HEK293 (cell line): ENCODE measurements around the gene PRR14L.

Experiments
- BCL11A ChIP-seq: fragments of 450-650 bp; formaldehyde crosslinking; IDR thresholded peaks from 2 replicates; pipeline ENCODE4 v1.5.1; 2016; ENCODE audit warnings: low read depth, missing biosample characterization, missing genetic modification characterization
- FEZF1 ChIP-seq: fragments of 450-650 bp; formaldehyde crosslinking; IDR thresholded peaks from 2 replicates; pipeline ENCODE4 v1.5.1; 2016; ENCODE audit warnings: missing biosample characterization, missing genetic modification characterization
- GLI4 ChIP-seq: fragments of 450-650 bp; formaldehyde crosslinking; IDR thresholded peaks from 2 replicates; pipeline ENCODE4 v1.5.1; 2016; ENCODE audit warnings: missing biosample characterization, missing genetic modification characterization
- GLIS1 ChIP-seq: fragments of 450-650 bp; formaldehyde crosslinking; IDR thresholded peaks from 2 replicates; pipeline ENCODE4 v1.5.1; 2016; ENCODE audit warnings: missing biosample characterization, missing genetic modification characterization
- HIC1 ChIP-seq: fragments of 450-650 bp; formaldehyde crosslinking; IDR thresholded peaks from 2 replicates; pipeline ENCODE4 v1.5.1; 2016; ENCODE audit warnings: missing biosample characterization, missing genetic modification characterization
- HOXD13 ChIP-seq: sonication (generic); formaldehyde crosslinking; IDR thresholded peaks from 2 replicates; pipeline ENCODE4 v1.8.0; 2022; ENCODE audit warnings: missing genetic modification reagents, borderline replicate concordance
- IKZF3 ChIP-seq: fragments of 450-650 bp; IDR thresholded peaks from 2 replicates; pipeline ENCODE4 v1.5.0; 2018; ENCODE audit warnings: missing biosample characterization, mild to moderate bottlenecking, missing genetic modification characterization, moderate library complexity
- OSR2 ChIP-seq: fragments of 450-650 bp; formaldehyde crosslinking; IDR thresholded peaks from 2 replicates; pipeline ENCODE4 v1.5.1; 2016; ENCODE audit warnings: missing biosample characterization, missing genetic modification characterization
- PRDM1 ChIP-seq: fragments of 450-650 bp; formaldehyde crosslinking; IDR thresholded peaks from 2 replicates; pipeline ENCODE4; 2016; ENCODE audit warnings: missing biosample characterization, missing genetic modification characterization
- SETDB1 ChIP-seq: IDR thresholded peaks from one replicate; pipeline ENCODE4 v1.6.1; 2017; ENCODE audit warnings: mild to moderate bottlenecking, low read length, moderate library complexity, mixed read lengths; ENCODE audit not compliant: insufficient read length
- ZBTB21 ChIP-seq: fragments of 450-650 bp; formaldehyde crosslinking; IDR thresholded peaks from 2 replicates; pipeline ENCODE4 v1.5.1; 2017; ENCODE audit warnings: missing biosample characterization, missing genetic modification characterization
- ZNF132 ChIP-seq: fragments of 450-650 bp; formaldehyde crosslinking; IDR thresholded peaks from 2 replicates; pipeline ENCODE4 v1.5.1; 2017; ENCODE audit warnings: missing biosample characterization, missing genetic modification characterization, borderline replicate concordance
- ZNF223 ChIP-seq: fragments of 450-650 bp; formaldehyde crosslinking; IDR thresholded peaks from 2 replicates; pipeline ENCODE4 v1.5.1; 2016; ENCODE audit warnings: missing biosample characterization, missing genetic modification characterization
- ZNF324 ChIP-seq: fragments of 450-650 bp; formaldehyde crosslinking; IDR thresholded peaks from 2 replicates; pipeline ENCODE4 v1.5.1; 2016; ENCODE audit warnings: missing biosample characterization, missing genetic modification characterization
- ZNF366 ChIP-seq: fragments of 450-650 bp; formaldehyde crosslinking; conservative IDR thresholded peaks from 2 replicates; pipeline ENCODE4 v1.5.1; 2016; ENCODE audit warnings: missing biosample characterization, missing genetic modification characterization
- ZNF416 ChIP-seq: fragments of 450-650 bp; formaldehyde crosslinking; IDR thresholded peaks from 2 replicates; pipeline ENCODE4 v1.5.1; 2016; ENCODE audit warnings: missing biosample characterization, missing genetic modification characterization
- ZNF521 ChIP-seq: fragments of 450-650 bp; formaldehyde crosslinking; IDR thresholded peaks from 2 replicates; pipeline ENCODE4 v1.5.1; 2017; ENCODE audit warnings: missing biosample characterization, mild to moderate bottlenecking, missing genetic modification characterization
- ZNF558 ChIP-seq: fragments of 450-650 bp; formaldehyde crosslinking; IDR thresholded peaks from 2 replicates; pipeline ENCODE4 v1.5.1; 2016; ENCODE audit warnings: missing biosample characterization, missing genetic modification characterization
- ZNF610 ChIP-seq: fragments of 450-650 bp; formaldehyde crosslinking; IDR thresholded peaks from 2 replicates; pipeline ENCODE4 v1.5.1; 2016; ENCODE audit warnings: missing biosample characterization, missing genetic modification characterization, borderline replicate concordance
- ZNF623 ChIP-seq: fragments of 450-650 bp; formaldehyde crosslinking; IDR thresholded peaks from 2 replicates; pipeline ENCODE4 v1.5.1; 2016; ENCODE audit warnings: missing biosample characterization, missing genetic modification characterization
- ZNF660 ChIP-seq: fragments of 450-650 bp; IDR thresholded peaks from 2 replicates; pipeline ENCODE4 v1.5.1; 2018; ENCODE audit warnings: missing biosample characterization, mild to moderate bottlenecking, missing genetic modification characterization
- ZNF785 ChIP-seq: fragments of 450-650 bp; formaldehyde crosslinking; IDR thresholded peaks from 2 replicates; pipeline ENCODE4 v1.5.1; 2016; ENCODE audit warnings: missing biosample characterization, missing genetic modification characterization
- ZSCAN23 ChIP-seq: fragments of 450-650 bp; formaldehyde crosslinking; IDR thresholded peaks from 2 replicates; pipeline ENCODE4 v1.5.1; 2016; ENCODE audit warnings: missing biosample characterization, missing genetic modification characterization
- ZXDB ChIP-seq: fragments of 450-650 bp; formaldehyde crosslinking; IDR thresholded peaks from 2 replicates; pipeline ENCODE4 v1.5.1; 2016; ENCODE audit warnings: missing biosample characterization, missing genetic modification characterization
- TF ChIP-seq, protein P1 (sequence below): fragments of 450-650 bp; formaldehyde crosslinking; IDR thresholded peaks from 2 replicates; pipeline ENCODE4 v1.5.1; 2016; ENCODE audit warnings: missing biosample characterization, missing genetic modification characterization, borderline replicate concordance
- TF ChIP-seq, protein P2 (sequence below): fragments of 450-650 bp; formaldehyde crosslinking; IDR thresholded peaks from 2 replicates; pipeline ENCODE4 v1.5.1; 2016; ENCODE audit warnings: missing biosample characterization, missing genetic modification characterization
- TF ChIP-seq, protein P3 (sequence below): fragments of 450-650 bp; formaldehyde crosslinking; IDR thresholded peaks from 2 replicates; pipeline ENCODE4 v1.5.1; 2016; ENCODE audit warnings: missing biosample characterization, missing genetic modification characterization

Gene PRR14L

GRCh38 chr22:31646186-31647019 lies 103.5 kb downstream of the PRR14L start (continued):
- TF ChIP-seq, protein P1, sequence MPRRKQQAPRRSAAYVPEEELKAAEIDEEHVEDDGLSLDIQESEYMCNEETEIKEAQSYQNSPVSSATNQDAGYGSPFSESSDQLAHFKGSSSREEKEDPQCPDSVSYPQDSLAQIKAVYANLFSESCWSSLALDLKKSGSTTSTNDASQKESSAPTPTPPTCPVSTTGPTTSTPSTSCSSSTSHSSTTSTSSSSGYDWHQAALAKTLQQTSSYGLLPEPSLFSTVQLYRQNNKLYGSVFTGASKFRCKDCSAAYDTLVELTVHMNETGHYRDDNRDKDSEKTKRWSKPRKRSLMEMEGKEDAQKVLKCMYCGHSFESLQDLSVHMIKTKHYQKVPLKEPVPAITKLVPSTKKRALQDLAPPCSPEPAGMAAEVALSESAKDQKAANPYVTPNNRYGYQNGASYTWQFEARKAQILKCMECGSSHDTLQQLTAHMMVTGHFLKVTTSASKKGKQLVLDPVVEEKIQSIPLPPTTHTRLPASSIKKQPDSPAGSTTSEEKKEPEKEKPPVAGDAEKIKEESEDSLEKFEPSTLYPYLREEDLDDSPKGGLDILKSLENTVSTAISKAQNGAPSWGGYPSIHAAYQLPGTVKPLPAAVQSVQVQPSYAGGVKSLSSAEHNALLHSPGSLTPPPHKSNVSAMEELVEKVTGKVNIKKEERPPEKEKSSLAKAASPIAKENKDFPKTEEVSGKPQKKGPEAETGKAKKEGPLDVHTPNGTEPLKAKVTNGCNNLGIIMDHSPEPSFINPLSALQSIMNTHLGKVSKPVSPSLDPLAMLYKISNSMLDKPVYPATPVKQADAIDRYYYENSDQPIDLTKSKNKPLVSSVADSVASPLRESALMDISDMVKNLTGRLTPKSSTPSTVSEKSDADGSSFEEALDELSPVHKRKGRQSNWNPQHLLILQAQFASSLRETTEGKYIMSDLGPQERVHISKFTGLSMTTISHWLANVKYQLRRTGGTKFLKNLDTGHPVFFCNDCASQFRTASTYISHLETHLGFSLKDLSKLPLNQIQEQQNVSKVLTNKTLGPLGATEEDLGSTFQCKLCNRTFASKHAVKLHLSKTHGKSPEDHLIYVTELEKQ (tag by site-specific recombination) = peak; percentile 80; the same call in 1 of the 2 replicates
- TF ChIP-seq ZNF521 (tag by site-specific recombination) (no peak), ZNF623 (no peak), OSR2 (tag by site-specific recombination) (peak; percentile 84), FEZF1 (tag by site-specific recombination) (peak; percentile 47; the same call in 1 of the 2 replicates), ZBTB21 (peak; percentile 82), ZXDB (tag by site-specific recombination) (peak; percentile 52; the same call in 1 of the 2 replicates), IKZF3 (tag by site-specific recombination) (0 out of 2 replicates have a peak, but pooled peaks have one; percentile 43), GLIS1 (tag by site-specific recombination) (peak; percentile 69), PRDM1 (tag by site-specific recombination) (peak; percentile 81), HOXD13 (0 out of 2 replicates have a peak, but pooled peaks have one; percentile 56), ZNF785 (tag by site-specific recombination) (no peak), ZNF558 (tag by site-specific recombination) (0 out of 2 replicates have a peak, but pooled peaks have one; percentile 14), ZNF416 (tag by site-specific recombination) (no peak), ZNF660 (tag by site-specific recombination) (peak; percentile 55; the same call in 1 of the 2 replicates), ZSCAN23 (tag by site-specific recombination) (peak; percentile 75; the same call in 1 of the 2 replicates), ZNF223 (tag by site-specific recombination) (no peak), ZNF366 (tag by site-specific recombination) (peak; percentile 89), HIC1 (tag by site-specific recombination) (peak; percentile 92), BCL11A (tag by site-specific recombination) (0 out of 2 replicates have a peak, but pooled peaks have one; percentile 57), ZNF324 (tag by site-specific recombination) (peak; percentile 82), GLI4 (no peak), ZNF132 (tag by site-specific recombination) (no peak), SETDB1 (peak; percentile 93), ZNF610 (tag by site-specific recombination) (no peak)
- TF ChIP-seq, protein P2, sequence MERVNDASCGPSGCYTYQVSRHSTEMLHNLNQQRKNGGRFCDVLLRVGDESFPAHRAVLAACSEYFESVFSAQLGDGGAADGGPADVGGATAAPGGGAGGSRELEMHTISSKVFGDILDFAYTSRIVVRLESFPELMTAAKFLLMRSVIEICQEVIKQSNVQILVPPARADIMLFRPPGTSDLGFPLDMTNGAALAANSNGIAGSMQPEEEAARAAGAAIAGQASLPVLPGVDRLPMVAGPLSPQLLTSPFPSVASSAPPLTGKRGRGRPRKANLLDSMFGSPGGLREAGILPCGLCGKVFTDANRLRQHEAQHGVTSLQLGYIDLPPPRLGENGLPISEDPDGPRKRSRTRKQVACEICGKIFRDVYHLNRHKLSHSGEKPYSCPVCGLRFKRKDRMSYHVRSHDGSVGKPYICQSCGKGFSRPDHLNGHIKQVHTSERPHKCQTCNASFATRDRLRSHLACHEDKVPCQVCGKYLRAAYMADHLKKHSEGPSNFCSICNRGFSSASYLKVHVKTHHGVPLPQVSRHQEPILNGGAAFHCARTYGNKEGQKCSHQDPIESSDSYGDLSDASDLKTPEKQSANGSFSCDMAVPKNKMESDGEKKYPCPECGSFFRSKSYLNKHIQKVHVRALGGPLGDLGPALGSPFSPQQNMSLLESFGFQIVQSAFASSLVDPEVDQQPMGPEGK = peak; percentile 76
- TF ChIP-seq, protein P3, sequence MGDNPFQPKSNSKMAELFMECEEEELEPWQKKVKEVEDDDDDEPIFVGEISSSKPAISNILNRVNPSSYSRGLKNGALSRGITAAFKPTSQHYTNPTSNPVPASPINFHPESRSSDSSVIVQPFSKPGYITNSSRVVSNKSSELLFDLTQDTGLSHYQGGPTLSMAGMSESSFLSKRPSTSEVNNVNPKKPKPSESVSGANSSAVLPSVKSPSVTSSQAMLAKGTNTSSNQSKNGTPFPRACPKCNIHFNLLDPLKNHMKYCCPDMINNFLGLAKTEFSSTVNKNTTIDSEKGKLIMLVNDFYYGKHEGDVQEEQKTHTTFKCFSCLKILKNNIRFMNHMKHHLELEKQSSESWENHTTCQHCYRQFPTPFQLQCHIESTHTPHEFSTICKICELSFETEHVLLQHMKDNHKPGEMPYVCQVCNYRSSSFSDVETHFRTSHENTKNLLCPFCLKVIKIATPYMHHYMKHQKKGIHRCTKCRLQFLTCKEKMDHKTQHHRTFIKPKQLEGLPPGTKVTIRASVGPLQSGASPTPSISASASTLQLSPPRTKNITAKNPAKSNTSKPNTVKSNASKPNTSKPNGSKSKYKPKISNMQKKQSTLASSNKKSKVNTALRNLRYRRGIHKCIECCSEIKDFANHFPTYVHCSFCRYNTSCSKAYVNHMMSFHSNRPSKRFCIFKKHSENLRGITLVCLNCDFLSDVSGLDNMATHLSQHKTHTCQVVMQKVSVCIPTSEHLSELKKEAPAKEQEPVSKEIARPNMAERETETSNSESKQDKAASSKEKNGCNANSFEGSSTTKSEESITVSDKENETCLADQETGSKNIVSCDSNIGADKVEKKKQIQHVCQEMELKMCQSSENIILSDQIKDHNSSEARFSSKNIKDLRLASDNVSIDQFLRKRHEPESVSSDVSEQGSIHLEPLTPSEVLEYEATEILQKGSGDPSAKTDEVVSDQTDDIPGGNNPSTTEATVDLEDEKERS (tag by site-specific recombination) = 0 out of 2 replicates have a peak, but pooled peaks have one; percentile 42
